Endothelial cell of umbilical vein (primary cell): ENCODE results near the gene TPRA1. TPM values are rescaled to one million over a fixed set of nuclear protein-coding genes. Genes with fewer than 3 reads are reported as not detected.

Experiments
- BruUV-seq: library from RNA; stranded (reverse); fragments of 400-500 nt; replicated peaks from 2 replicates; lab custom pipeline; 2021; lab: Mats Ljungman, UMichigan
- CTCF ChIA-PET: fragments of 300-600, 350-600 bp; sonication (Branson Sonifier 250); formaldehyde crosslinking; loops from one replicate; lab custom pipeline; 2021; ENCODE audit warnings: antibody characterized with exemption, inconsistent platforms; lab: Charles Lee
- POLR2A ChIA-PET: fragments of 300-600, 350-600 bp; sonication (Branson Sonifier 250); formaldehyde crosslinking; loops from one replicate; lab custom pipeline; 2021; ENCODE audit warnings: antibody characterized with exemption, inconsistent platforms; lab: Charles Lee
- DNase-seq: peaks from one replicate; pipeline ENCODE4 v3.0.0-alpha.2; 2011; ENCODE audit warnings: low read depth, low spot score
- FAIRE-seq: peaks from 2 replicates; lab custom pipeline; 2011; peaks lifted over from hg19 to GRCh38; lab: Jason Lieb, UNC
- H2AFZ ChIP-seq: 2 replicates; pipeline ENCODE4 v1.6.0; 2012; ENCODE audit warnings: low read depth, low read length, control low read depth, inconsistent platforms
- H3K27ac ChIP-seq: 2 replicates; pipeline ENCODE4 v1.5.1; 2011; ENCODE audit warnings: low read depth, mild to moderate bottlenecking, control low read depth, low read length, moderate library complexity; ENCODE audit not compliant: insufficient read depth
- H3K27me3 ChIP-seq, 2 experiments: 2 replicates each; pipeline versions ENCODE4 v1.6.0 to v1.6.1; 2011; ENCODE audit warnings: low read length in 2 of 2, mixed read lengths in 1 of 2; ENCODE audit not compliant: control insufficient read depth in 2 of 2, insufficient read depth in 2 of 2
- H3K36me3 ChIP-seq, 2 experiments: 2 replicates in 1 of 2; 3 replicates in 1 of 2; pipeline ENCODE4 v1.5.1; 2011; ENCODE audit warnings: low read length in 2 of 2, mild to moderate bottlenecking in 1 of 2, moderate library complexity in 1 of 2; ENCODE audit not compliant: control insufficient read depth in 2 of 2, insufficient read depth in 2 of 2; ENCODE audit errors: extremely low read depth in 1 of 2
- H3K4me1 ChIP-seq: 3 replicates; pipeline ENCODE4 v1.5.1; 2011; ENCODE audit warnings: mild to moderate bottlenecking, low read length; ENCODE audit not compliant: control insufficient read depth, insufficient read depth; ENCODE audit errors: extremely low read depth
- H3K4me2 ChIP-seq: 2 replicates; pipeline ENCODE4 v1.6.1; 2011; ENCODE audit warnings: low read length, control low read depth, mixed read lengths; ENCODE audit not compliant: insufficient read depth
- H3K4me3 ChIP-seq, 3 experiments: fragments of 200-600 bp in 1 of 3; sonication (generic), shearing (Covaris generic) in 1 of 3; replicated peaks in 1 of 3; 2 replicates each; pipeline ENCODE4 v1.5.1; 2011 to 2016; ENCODE audit warnings: control low read depth in 3 of 3, low read length in 3 of 3, mild to moderate bottlenecking in 2 of 3, inconsistent platforms in 1 of 3, low read depth in 1 of 3, moderate library complexity in 1 of 3; ENCODE audit not compliant: insufficient read depth in 1 of 3
- H3K79me2 ChIP-seq: 2 replicates; pipeline ENCODE4 v1.6.0; 2012; ENCODE audit warnings: low read length, inconsistent platforms; ENCODE audit not compliant: control insufficient read depth, insufficient read depth
- H3K9ac ChIP-seq: replicated peaks from 2 replicates; pipeline ENCODE3; 2011; ENCODE audit warnings: low read length, control low read depth; ENCODE audit not compliant: insufficient read depth; ENCODE audit errors: extremely low read depth
- H3K9me1 ChIP-seq: replicated peaks from 3 replicates; pipeline ENCODE4 v1.6.0; 2011; ENCODE audit warnings: mild to moderate bottlenecking, low read length; ENCODE audit not compliant: control insufficient read depth, insufficient read depth; ENCODE audit errors: extremely low read depth
- H3K9me3 ChIP-seq: replicated peaks from 2 replicates; pipeline ENCODE4 v1.5.1; 2012; ENCODE audit warnings: low read length, inconsistent platforms; ENCODE audit not compliant: control insufficient read depth, insufficient read depth
- H4K20me1 ChIP-seq: replicated peaks from 2 replicates; pipeline ENCODE3; 2011; ENCODE audit warnings: mild to moderate bottlenecking, low read length; ENCODE audit not compliant: control insufficient read depth, insufficient read depth; ENCODE audit errors: extremely low read depth
- CTCF ChIP-seq, 2 donors: IDR thresholded peaks; 1 replicate in 1 of 2; 2 replicates in 1 of 2; pipeline ENCODE4 v1.5.1; 2011; ENCODE audit warnings: low read length in 2 of 2, mild to moderate bottlenecking in 2 of 2, moderate library complexity in 2 of 2, control low read depth in 1 of 2, inconsistent platforms in 1 of 2, low read depth in 1 of 2; ENCODE audit not compliant: insufficient read depth in 1 of 2; ENCODE audit errors: extremely low read depth in 1 of 2
- EZH2 ChIP-seq: IDR thresholded peaks from 2 replicates; pipeline ENCODE4 v1.6.1; 2012; ENCODE audit warnings: borderline replicate concordance, low read depth, mild to moderate bottlenecking, moderate library complexity, low read length, inconsistent platforms; ENCODE audit not compliant: severe bottlenecking
- FOS ChIP-seq: IDR thresholded peaks from 2 replicates; pipeline ENCODE4 v1.6.1; 2011; ENCODE audit warnings: mild to moderate bottlenecking, low read length, moderate library complexity, borderline replicate concordance; ENCODE audit not compliant: insufficient read depth
- GATA2 ChIP-seq: IDR thresholded peaks from 2 replicates; pipeline ENCODE4 v1.7.0; 2011; ENCODE audit warnings: low read depth, mild to moderate bottlenecking, moderate library complexity, mixed read lengths, low read length; ENCODE audit not compliant: insufficient read length, insufficient read depth
- JUN ChIP-seq: IDR thresholded peaks from 2 replicates; pipeline ENCODE4 v1.6.1; 2011; ENCODE audit warnings: borderline replicate concordance, low read depth; ENCODE audit not compliant: insufficient read length, insufficient read depth
- MAX ChIP-seq: IDR thresholded peaks from 2 replicates; pipeline ENCODE4 v1.6.1; 2011; ENCODE audit not compliant: insufficient read depth, insufficient read length
- MYC ChIP-seq: IDR thresholded peaks from one replicate; pipeline ENCODE4 v1.6.1; 2011; ENCODE audit warnings: mild to moderate bottlenecking, low read depth, low read length
- POLR2A ChIP-seq: IDR thresholded peaks from 2 replicates; pipeline ENCODE4 v1.6.1; 2012; ENCODE audit warnings: low read depth, mild to moderate bottlenecking, control low read depth, low read length
- POLR2AphosphoS5 ChIP-seq: IDR thresholded peaks from 2 replicates; pipeline ENCODE4 v1.6.1; 2012; ENCODE audit warnings: low read depth, mild to moderate bottlenecking, control low read depth, low read length, moderate library complexity; ENCODE audit not compliant: insufficient read depth
- dilution Hi-C: fragments of 300-500 bp; cut with MboI; formaldehyde crosslinking; loops from one replicate; pipeline ENCODE4 v1.15.0; 2019; ENCODE audit warnings: low sequenced_read_pairs; ENCODE audit not compliant: extremely low pct_ligation_motif_present
- intact Hi-C: fragments of 100-400 bp; cut with micrococcal nuclease; formaldehyde crosslinking; loops from one replicate; pipeline ENCODE4 v1.10.0; 2022
- polyA plus RNA-seq, 4 experiments: library from polyadenylated mRNA; depleted of rRNA in 3 of 4; stranded (reverse) in 3 of 4; unstranded in 1 of 4; fragments of >200 nt; gene quantifications; 2 replicates each; pipeline versions ENCODE4 v1.2.1 to v1.2.3, GENCODE V29; 2011 to 2012; ENCODE audit warnings: missing spikeins in 1 of 4
- total RNA-seq: library from RNA; stranded (reverse); gene quantifications from 2 replicates; pipeline ENCODE4 v1.2.3, GENCODE V29; 2021

Gene TPRA1
- total and polyA plus RNA-seq, 2 donors (not counting 3 experiments of a cell fraction or from before 2014, with no cell fraction given) = 34.3 to 58.0 TPM

GRCh38 chr3:127622031-127622430 is 31.5 kb upstream of the TPRA1 start:
- CTCF ChIA-PET = no interaction called here
- no peak overlapping the region for H3K9ac ChIP-seq
- H4K20me1 ChIP-seq = no peaks in the 10 kb centered on the region
- H3K9me1 ChIP-seq = no peaks in the 10 kb centered on the region
- FAIRE-seq (no peak), DNase-seq (no peak)
- intact Hi-C loops (no loop called here), dilution Hi-C loops (no loop called here)
- H3K36me3 ChIP-seq = peaks cover 0 to 6% of the 10 kb centered on the region in 2 experiments
- TF ChIP-seq POLR2AphosphoS5 (no peak), GATA2 (no peak), JUN (no peak), CTCF (IDR thresholded peaks at IDR 0.05; ENCODE audit: extremely low read depth in 1 of 2, insufficient read depth in 1 of 2, low read depth in 1 of 2, low read length in 2 of 2) (no peak), EZH2 (no peak), POLR2A (no peak), MAX (no peak), FOS (no peak), MYC (no peak)
- no peak overlapping the region for H3K4me3 ChIP-seq
- no peak overlapping the region for H3K27ac ChIP-seq
- H3K27me3 ChIP-seq = peaks cover 1 to 4% of the 10 kb centered on the region in 2 experiments
- H3K79me2 ChIP-seq = no peaks in the 10 kb centered on the region
- no peaks in the 10 kb centered on the region for H3K9me3 ChIP-seq
- H3K4me2 ChIP-seq = no peak overlapping the region
- BruUV-seq = TSS peak; percentile 81
- POLR2A ChIA-PET = no interaction called here
- no peaks in the 10 kb centered on the region for H3K4me1 ChIP-seq
- H2AFZ ChIP-seq = no peak overlapping the region
